A549 treated with Hydrocortisone at 1 μM for 4 hours (cell line): ENCODE measurements around the gene RIMBP2. TPM values are rescaled to one million over a fixed set of nuclear protein-coding genes. Genes with fewer than 3 reads are reported as not detected.

Source experiments
- total RNA-seq: library from RNA; stranded (reverse); fragments of 200-300 nt; extraction: Qiagen RNA extraction; gene quantifications from 5 replicates; pipeline ENCODE4 v1.2.3, GENCODE V29; 2022

The RIMBP2 gene, protein sequence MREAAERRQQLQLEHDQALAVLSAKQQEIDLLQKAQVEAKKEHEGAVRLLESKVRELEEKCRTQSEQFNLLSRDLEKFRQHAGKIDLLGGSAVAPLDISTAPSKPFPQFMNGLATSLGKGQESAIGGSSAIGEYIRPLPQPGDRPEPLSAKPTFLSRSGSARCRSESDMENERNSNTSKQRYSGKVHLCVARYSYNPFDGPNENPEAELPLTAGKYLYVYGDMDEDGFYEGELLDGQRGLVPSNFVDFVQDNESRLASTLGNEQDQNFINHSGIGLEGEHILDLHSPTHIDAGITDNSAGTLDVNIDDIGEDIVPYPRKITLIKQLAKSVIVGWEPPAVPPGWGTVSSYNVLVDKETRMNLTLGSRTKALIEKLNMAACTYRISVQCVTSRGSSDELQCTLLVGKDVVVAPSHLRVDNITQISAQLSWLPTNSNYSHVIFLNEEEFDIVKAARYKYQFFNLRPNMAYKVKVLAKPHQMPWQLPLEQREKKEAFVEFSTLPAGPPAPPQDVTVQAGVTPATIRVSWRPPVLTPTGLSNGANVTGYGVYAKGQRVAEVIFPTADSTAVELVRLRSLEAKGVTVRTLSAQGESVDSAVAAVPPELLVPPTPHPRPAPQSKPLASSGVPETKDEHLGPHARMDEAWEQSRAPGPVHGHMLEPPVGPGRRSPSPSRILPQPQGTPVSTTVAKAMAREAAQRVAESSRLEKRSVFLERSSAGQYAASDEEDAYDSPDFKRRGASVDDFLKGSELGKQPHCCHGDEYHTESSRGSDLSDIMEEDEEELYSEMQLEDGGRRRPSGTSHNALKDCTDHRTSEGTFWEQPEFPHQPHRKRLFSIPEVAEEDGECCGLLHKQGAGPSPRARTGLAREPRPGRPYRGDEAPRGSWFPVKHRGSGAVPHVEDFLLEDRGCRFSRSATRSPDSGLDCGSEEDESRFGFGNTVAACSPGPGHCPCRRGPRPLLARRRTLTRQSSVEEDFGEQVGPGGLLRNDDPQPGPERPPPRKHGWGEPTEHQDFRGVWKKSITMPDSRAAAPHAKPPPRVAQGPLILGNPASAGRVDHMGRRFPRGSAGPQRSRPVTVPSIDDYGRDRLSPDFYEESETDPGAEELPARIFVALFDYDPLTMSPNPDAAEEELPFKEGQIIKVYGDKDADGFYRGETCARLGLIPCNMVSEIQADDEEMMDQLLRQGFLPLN (N-terminal part only)
- 0.08 TPM in 1 of 5 replicates, not detected in the others for total RNA-seq

DNA sequence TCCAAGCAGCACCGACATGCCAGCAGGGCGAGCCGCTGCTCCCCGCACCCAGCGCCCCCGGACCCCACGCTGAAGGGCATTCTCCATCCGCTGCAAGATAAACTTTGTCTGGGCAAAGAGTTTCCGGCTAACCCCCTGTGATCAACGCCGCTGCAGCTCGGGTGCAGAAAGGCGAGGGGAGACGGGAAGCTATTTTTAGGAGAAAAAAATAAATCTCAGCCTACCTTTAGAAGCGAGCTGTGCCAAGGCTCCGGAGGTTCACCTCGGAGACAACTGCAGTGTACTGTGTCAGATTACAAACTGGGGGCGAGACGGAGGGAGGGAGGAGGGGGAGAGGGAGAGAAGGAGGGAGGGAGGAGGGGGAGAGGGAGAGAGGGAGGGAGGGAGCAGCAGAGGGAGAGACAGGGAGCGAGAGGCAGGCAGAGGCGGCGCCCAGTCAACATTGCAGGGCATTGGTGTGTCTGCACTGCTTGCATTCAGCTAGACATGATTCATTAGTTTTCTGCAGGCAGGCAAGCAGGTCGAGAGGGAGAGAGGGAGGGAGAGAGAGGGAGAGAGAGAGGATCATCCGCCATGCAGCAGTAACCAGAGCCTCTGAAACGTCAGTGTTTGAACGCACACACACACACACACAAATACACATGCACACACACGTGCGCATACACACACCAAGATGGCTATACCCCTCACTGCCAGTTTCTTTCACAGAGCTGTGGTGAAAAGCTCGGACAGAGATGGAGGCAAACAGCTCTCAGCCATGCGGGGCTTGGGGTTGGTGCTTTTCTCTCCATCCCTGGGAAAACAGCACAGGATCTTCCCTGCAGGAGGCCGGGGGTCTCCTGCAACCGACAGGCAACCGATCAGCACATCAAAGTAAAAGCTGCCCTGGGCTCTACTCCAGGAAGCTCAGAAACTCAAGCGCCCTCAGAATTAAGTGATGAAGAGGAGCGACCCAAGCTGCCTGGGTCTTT lies at the start of gene RIMBP2:
RIMBP2 (minus strand) TSS at position 302 of the 971 bp plus-strand sequence. CDS start 237,286 bp downstream, outside the sequence.

Other genes starting within 250 kb of the RIMBP2 start
- gene STX2, start 123.0 kb upstream of the RIMBP2 start, total RNA-seq, result 19.6 to 30.2 TPM (median 25.7 TPM) in 5 replicates
- 1,334 to 1,779 TPM (median 1,757 TPM) in 5 replicates for gene RAN, start 155.8 kb upstream of the RIMBP2 start, total RNA-seq
- 0.25 to 0.78 TPM (median 0.55 TPM) in 5 replicates for gene ADGRD1, start 237.6 kb upstream of the RIMBP2 start, total RNA-seq